HepG2 (cell line): Measurements from ENCODE around the gene ST6GALNAC6. TPM values are rescaled to one million over a fixed set of nuclear protein-coding genes. Genes with fewer than 3 reads are reported as not detected.

Experiments
- AGO2 ChIP-seq: fragments of 200-400 bp; formaldehyde crosslinking; optimal IDR thresholded peaks from 2 replicates; pipeline ENCODE3; 2017; ENCODE audit warnings: mild to moderate bottlenecking, low read depth, low read length, moderate library complexity
- BCL6 ChIP-seq: IDR thresholded peaks from 2 replicates; pipeline ENCODE4 v1.6.1; 2016; ENCODE audit warnings: missing genetic modification reagents, missing compliant biosample characterization
- JUNB ChIP-seq: sonication (generic); formaldehyde crosslinking; IDR thresholded peaks from 2 replicates; pipeline ENCODE4 v1.8.0; 2022; ENCODE audit warnings: missing genetic modification reagents, mild to moderate bottlenecking, borderline replicate concordance
- KLF15 ChIP-seq: sonication (generic); formaldehyde crosslinking; IDR thresholded peaks from 2 replicates; pipeline ENCODE4 v1.8.1; 2023; ENCODE audit warnings: borderline replicate concordance, mild to moderate bottlenecking, inconsistent platforms, missing genetic modification reagents, mixed read lengths
- LCORL ChIP-seq, 2 experiments: fragments of 450-650 bp in 1 of 2; sonication (generic) in 1 of 2; formaldehyde crosslinking in 1 of 2; IDR thresholded peaks; 2 replicates each; pipeline versions ENCODE4 v1.5.0 to v1.6.1; 2017 to 2020; ENCODE audit warnings: antibody characterized with exemption in 1 of 2, missing genetic modification reagents in 1 of 2
- MED8 ChIP-seq: sonication (generic); formaldehyde crosslinking; IDR thresholded peaks from 2 replicates; pipeline ENCODE4 v1.8.1; 2023; ENCODE audit warnings: mild to moderate bottlenecking, missing genetic modification reagents; ENCODE audit not compliant: insufficient replicate concordance
- MNT ChIP-seq: fragments of 450-650 bp; IDR thresholded peaks from 2 replicates; pipeline ENCODE4 v1.6.1; 2016
- NFAT5 ChIP-seq: sonication (generic); formaldehyde crosslinking; IDR thresholded peaks from 2 replicates; pipeline ENCODE4 v1.4.0; 2020; ENCODE audit warnings: missing genetic modification reagents
- POGZ ChIP-seq: sonication (generic); formaldehyde crosslinking; IDR thresholded peaks from 2 replicates; pipeline ENCODE4 v1.4.0; 2020; ENCODE audit warnings: mild to moderate bottlenecking, missing genetic modification reagents
- PRDM4 ChIP-seq: sonication (generic); formaldehyde crosslinking; IDR thresholded peaks from 2 replicates; pipeline ENCODE4 v1.9.0; 2021; ENCODE audit warnings: missing genetic modification reagents, borderline replicate concordance
- SALL1 ChIP-seq: sonication (generic); formaldehyde crosslinking; IDR thresholded peaks from 2 replicates; pipeline ENCODE4 v1.8.0; 2022; ENCODE audit warnings: mild to moderate bottlenecking, missing genetic modification reagents
- SRSF9 ChIP-seq: fragments of 200-400 bp; formaldehyde crosslinking; IDR thresholded peaks from 2 replicates; pipeline ENCODE4 v1.6.1; 2018; ENCODE audit warnings: borderline replicate concordance, mild to moderate bottlenecking, low read depth, low read length; ENCODE audit not compliant: insufficient read depth, poor library complexity, severe bottlenecking
- TBX2 ChIP-seq: sonication (generic); formaldehyde crosslinking; IDR thresholded peaks from 2 replicates; pipeline ENCODE4 v1.5.0; 2020; ENCODE audit warnings: missing genetic modification reagents, mild to moderate bottlenecking, borderline replicate concordance
- ZNF468 ChIP-seq: sonication (generic); formaldehyde crosslinking; IDR thresholded peaks from 2 replicates; pipeline ENCODE4 v1.8.0; 2022; ENCODE audit warnings: mild to moderate bottlenecking, moderate library complexity, missing genetic modification reagents
- ZNF513 ChIP-seq: sonication (generic); formaldehyde crosslinking; conservative IDR thresholded peaks from 2 replicates; pipeline ENCODE4 v1.5.0; 2020; ENCODE audit warnings: missing genetic modification reagents
- ZNF780A ChIP-seq: sonication (generic); formaldehyde crosslinking; IDR thresholded peaks from 2 replicates; pipeline ENCODE4 v1.8.0; 2022; ENCODE audit warnings: mild to moderate bottlenecking, missing genetic modification reagents, moderate library complexity
- ZNF816 ChIP-seq: sonication (generic); formaldehyde crosslinking; IDR thresholded peaks from 2 replicates; pipeline ENCODE4 v1.8.0; 2022; ENCODE audit warnings: missing genetic modification reagents, mild to moderate bottlenecking, borderline replicate concordance
- ZNF841 ChIP-seq: sonication (generic); formaldehyde crosslinking; IDR thresholded peaks from 2 replicates; pipeline ENCODE4 v1.8.1; 2023; ENCODE audit warnings: missing genetic modification reagents, borderline replicate concordance
- ZNF878 ChIP-seq: sonication (generic); formaldehyde crosslinking; IDR thresholded peaks from 2 replicates; pipeline ENCODE4 v1.8.1; 2023; ENCODE audit warnings: mild to moderate bottlenecking, missing genetic modification reagents, moderate library complexity
- polyA plus RNA-seq, 8 experiments: library from polyadenylated mRNA; depleted of rRNA in 3 of 8; stranded (reverse) in 7 of 8; unstranded in 1 of 8; fragments of >200 nt; fragmentation: Illumina TruSeq in 4 of 8; extraction: Trizol in 4 of 8; gene quantifications; 2 replicates each; pipeline versions ENCODE4 v1.2.1 to v1.2.3, GENCODE V29; 2011 to 2016; ENCODE audit warnings: low read depth in 4 of 8, missing spikeins in 1 of 8, mixed read lengths in 1 of 8; ENCODE audit not compliant: insufficient read depth in 1 of 8
- total RNA-seq, 5 experiments: library from RNA; depleted of rRNA; stranded (reverse); fragments of >200 nt; fragmentation: Illumina TruSeq; extraction: Trizol; gene quantifications; 2 replicates each; pipeline ENCODE4 v1.2.3, GENCODE V29; 2016; ENCODE audit warnings: low read depth in 1 of 5

The ST6GALNAC6 gene
- total and polyA plus RNA-seq, 2 of the 13 experiments (the other 11 are each of a cell fraction or from before 2014, with no cell fraction given) = 18.5 to 65.4 TPM

GRCh38 chr9:127897193-127897692 is 2.2 kb downstream of the ST6GALNAC6 start (continued):
- TF ChIP-seq TBX2 (CRISPR knock-in tag) (no peak), MED8 (CRISPR knock-in tag) (no peak), POGZ (CRISPR knock-in tag) (no peak), ZNF816 (CRISPR knock-in tag) (no peak), ZNF468 (CRISPR knock-in tag) (no peak), ZNF878 (no peak), KLF15 (CRISPR knock-in tag) (0 out of 2 replicates have a peak, but pooled peaks have one; percentile 41), ZNF513 (CRISPR knock-in tag) (no peak), JUNB (no peak), MNT (no peak), NFAT5 (CRISPR knock-in tag) (no peak), BCL6 (CRISPR knock-in tag) (peak; percentile 83), AGO2 (no peak), SALL1 (CRISPR knock-in tag) (peak; percentile 49; the same call in 1 of the 2 replicates), ZNF780A (CRISPR knock-in tag) (no peak), ZNF841 (CRISPR knock-in tag) (no peak), SRSF9 (no peak), PRDM4 (CRISPR knock-in tag) (no peak), LCORL (IDR thresholded peaks at IDR 0.05) (no peak), LCORL (CRISPR knock-in tag; IDR thresholded peaks at IDR 0.05) (0 out of 2 replicates have a peak, but pooled peaks have one; percentile 49)
